ENCODE data around the gene THEMIS2.

- TF ChIP-seq CTCF (conservative IDR thresholded peaks at IDR 0.05; ENCODE audit: low read depth, low read length) = no peak
- no peak for TF ChIP-seq EZH2 (IDR thresholded peaks at IDR 0.05; ENCODE audit: low read length, unreplicated experiment)
Observed at GRCh38 chr1:27863538-27863915, 8.8 kb upstream of the THEMIS2 start.

All from PC-3 (cell line).